ENCODE results near the gene NCAM1.

DNA sequence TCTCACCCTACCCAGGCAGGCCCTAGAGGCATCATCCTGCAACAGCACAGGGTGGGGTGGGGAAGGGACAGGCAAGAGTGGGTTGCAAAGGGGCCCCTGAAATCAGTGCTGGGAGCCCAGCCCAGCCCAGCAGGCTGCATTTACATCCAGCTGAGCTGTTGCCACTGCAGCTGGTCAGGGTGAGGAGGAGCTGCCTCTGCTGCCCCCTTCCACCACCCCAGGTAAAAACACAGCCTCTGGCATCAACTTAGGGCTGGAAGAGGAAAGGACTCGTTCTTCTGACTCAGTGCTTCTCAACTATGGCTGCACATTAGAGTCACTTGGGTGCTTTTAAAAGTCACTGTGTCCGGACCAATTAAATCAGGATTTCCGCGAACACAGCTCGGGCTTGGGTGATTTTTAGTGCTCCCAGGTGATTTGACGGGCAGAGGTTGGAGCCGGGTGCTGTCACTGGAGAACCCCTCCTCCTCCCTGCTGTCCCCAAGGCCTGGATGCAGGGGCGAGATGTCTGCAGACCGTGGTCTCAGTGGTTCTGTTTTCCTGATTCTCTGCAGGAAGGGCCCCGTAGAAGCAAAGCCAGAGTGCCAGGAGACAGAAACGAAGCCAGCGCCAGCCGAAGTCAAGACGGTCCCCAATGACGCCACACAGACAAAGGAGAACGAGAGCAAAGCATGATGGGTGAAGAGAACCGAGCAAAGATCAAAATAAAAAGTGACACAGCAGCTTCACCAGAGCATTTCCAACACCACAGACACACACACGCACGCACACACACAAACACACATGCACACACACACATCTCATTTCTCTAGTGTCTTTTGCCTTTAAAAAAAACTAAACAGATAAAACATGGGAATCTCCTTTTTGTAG, 313.7 kb downstream of the NCAM1 start:
- TF ChIP-seq CTCF (IDR thresholded peaks at IDR 0.05; ENCODE audit: borderline replicate concordance, extremely low read depth, low read length, poor library complexity, severe bottlenecking): no peak
- TF ChIP-seq EZH2 (IDR thresholded peaks at IDR 0.05; ENCODE audit: borderline replicate concordance, low read depth, low read length, severe bottlenecking): no peak
